Natural killer cell (primary cell): ENCODE measurements around the gene PDZD7. TPM values are rescaled to one million over a fixed set of nuclear protein-coding genes. Genes with fewer than 3 reads are reported as not detected.

Experiments used
- ATAC-seq, 3 donors: fragments of 150-1000 bp in 2 of 3; fragments of 200-7000 bp in 1 of 3; cut with Tn5 transposase; 1 replicate in 1 of 3; 2 replicates in 2 of 3; pipeline ENCODE4 v1.10.0; 2021; ENCODE audit warnings: mild to moderate bottlenecking in 2 of 3, moderate library complexity in 2 of 3
- DNase-seq, 2 donors: peaks; one replicate each; pipeline versions ENCODE4 v3.0.0 to v3.0.0-alpha.2; 2013 to 2021; ENCODE audit warnings: mixed read lengths in 1 of 2
- H3K27ac ChIP-seq: one replicate; pipeline ENCODE4 v1.5.1; 2013; ENCODE audit warnings: mild to moderate bottlenecking, low read length
- H3K27me3 ChIP-seq: one replicate; pipeline ENCODE4 v1.6.1; 2013; ENCODE audit warnings: low read length; ENCODE audit not compliant: control insufficient read depth, insufficient read depth
- H3K36me3 ChIP-seq: one replicate; pipeline ENCODE4 v1.6.1; 2013; ENCODE audit warnings: low read length; ENCODE audit not compliant: control insufficient read depth, insufficient read depth
- H3K4me1 ChIP-seq: one replicate; pipeline ENCODE4 v1.6.1; 2013; ENCODE audit warnings: low read length; ENCODE audit not compliant: control insufficient read depth, insufficient read depth
- H3K4me3 ChIP-seq: one replicate; pipeline ENCODE4 v1.5.1; 2013; ENCODE audit warnings: low read length
- H3K9me3 ChIP-seq: one replicate; pipeline ENCODE4 v1.6.1; 2013; ENCODE audit warnings: low read length; ENCODE audit not compliant: control insufficient read depth, insufficient read depth
- H3K27ac Mint-ChIP-seq, 2 donors: one replicate each; pipeline ENCODE4 v1.8.0; 2022; ENCODE audit warnings: mild to moderate bottlenecking in 2 of 2, mixed read lengths in 2 of 2, moderate library complexity in 1 of 2
- H3K27me3 Mint-ChIP-seq, 2 donors: one replicate each; pipeline ENCODE4 v1.8.0; 2022; ENCODE audit warnings: low read depth in 2 of 2, mixed read lengths in 2 of 2
- H3K36me3 Mint-ChIP-seq: one replicate; pipeline ENCODE4 v1.8.0; 2022; ENCODE audit warnings: mixed read lengths
- H3K4me1 Mint-ChIP-seq, 2 donors: one replicate each; pipeline ENCODE4 v1.8.0; 2022; ENCODE audit warnings: mixed read lengths in 2 of 2
- H3K4me3 Mint-ChIP-seq: one replicate; pipeline ENCODE4 v1.8.0; 2022; ENCODE audit warnings: mild to moderate bottlenecking, moderate library complexity, mixed read lengths
- H3K9me3 Mint-ChIP-seq, 2 donors: one replicate each; pipeline ENCODE4 v1.8.0; 2022; ENCODE audit warnings: mixed read lengths in 2 of 2
- WGBS: methylation state at CpG from one replicate; pipeline ENCODE4 v1.1.7; 2013; ENCODE audit warnings: missing lambda C conversion rate; ENCODE audit not compliant: insufficient coverage; 5-methylcytosine and 5-hydroxymethylcytosine counted together
- intact Hi-C: fragments of 100-400 bp; cut with micrococcal nuclease; formaldehyde crosslinking; loops from one replicate; pipeline ENCODE4 v1.14.2; 2022
- total RNA-seq, 4 donors: library from RNA; stranded (reverse); fragments of 120-200 nt in 1 of 4; gene quantifications; one replicate each; pipeline versions ENCODE4 v1.2.3 to v1.2.4, GENCODE V29; 2013 to 2022
- TF ChIP-seq, protein P1 (sequence below): fragments of 200-600 bp; IDR thresholded peaks from one replicate; pipeline ENCODE4 v1.8.0; 2022; ENCODE audit warnings: antibody characterized with exemption

The PDZD7 gene
- total RNA-seq, 3 donors from 2014 or later (not counting 1 experiment from before 2014, with no cell fraction given), result 0.35 to 1.2 (median 0.52) TPM

DNA sequence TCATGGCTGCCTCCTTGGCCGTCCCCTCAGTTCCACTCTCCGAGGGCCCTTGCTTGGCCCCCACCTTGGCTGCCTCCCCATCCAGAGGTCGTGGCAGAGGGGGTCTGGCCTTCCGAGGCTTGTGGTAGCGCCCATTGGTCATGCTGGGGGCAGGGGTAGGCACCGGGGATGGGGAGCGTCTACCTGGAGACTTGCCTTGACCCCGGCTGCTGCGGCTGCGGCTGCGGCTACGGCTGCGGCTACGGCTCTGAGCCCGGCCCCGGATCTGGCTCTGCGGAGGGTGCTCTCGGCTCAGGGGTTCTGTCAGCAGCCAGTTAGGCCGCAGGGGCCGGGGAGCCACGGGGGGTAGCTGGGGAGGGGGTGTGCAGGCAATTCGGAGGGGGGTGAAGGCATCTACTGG lies 20.6 kb downstream of the PDZD7 start:
- TF ChIP-seq, protein P1, sequence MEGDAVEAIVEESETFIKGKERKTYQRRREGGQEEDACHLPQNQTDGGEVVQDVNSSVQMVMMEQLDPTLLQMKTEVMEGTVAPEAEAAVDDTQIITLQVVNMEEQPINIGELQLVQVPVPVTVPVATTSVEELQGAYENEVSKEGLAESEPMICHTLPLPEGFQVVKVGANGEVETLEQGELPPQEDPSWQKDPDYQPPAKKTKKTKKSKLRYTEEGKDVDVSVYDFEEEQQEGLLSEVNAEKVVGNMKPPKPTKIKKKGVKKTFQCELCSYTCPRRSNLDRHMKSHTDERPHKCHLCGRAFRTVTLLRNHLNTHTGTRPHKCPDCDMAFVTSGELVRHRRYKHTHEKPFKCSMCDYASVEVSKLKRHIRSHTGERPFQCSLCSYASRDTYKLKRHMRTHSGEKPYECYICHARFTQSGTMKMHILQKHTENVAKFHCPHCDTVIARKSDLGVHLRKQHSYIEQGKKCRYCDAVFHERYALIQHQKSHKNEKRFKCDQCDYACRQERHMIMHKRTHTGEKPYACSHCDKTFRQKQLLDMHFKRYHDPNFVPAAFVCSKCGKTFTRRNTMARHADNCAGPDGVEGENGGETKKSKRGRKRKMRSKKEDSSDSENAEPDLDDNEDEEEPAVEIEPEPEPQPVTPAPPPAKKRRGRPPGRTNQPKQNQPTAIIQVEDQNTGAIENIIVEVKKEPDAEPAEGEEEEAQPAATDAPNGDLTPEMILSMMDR, result no peak
- DNase-seq (no peak), ATAC-seq (no peak)
- Mint-ChIP-seq H3K27me3 (peaks cover 8 to 15% of the 10 kb centered on the region in 2 donors), H3K4me3 (no peak overlapping the region), H3K4me1 (peaks cover 10 to 16% of the 10 kb centered on the region in 2 donors), H3K9me3 (no peaks in the 10 kb centered on the region), H3K27ac (no peak overlapping the region), H3K36me3 (no peaks in the 10 kb centered on the region)
- peaks cover under 1% of the 10 kb centered on the region for H3K27me3 ChIP-seq
- H3K36me3 ChIP-seq, result peaks cover 4% of the 10 kb centered on the region
- no peak overlapping the region for H3K4me3 ChIP-seq
- H3K4me1 ChIP-seq, result peaks cover 8% of the 10 kb centered on the region
- H3K27ac ChIP-seq, result no peak overlapping the region
- intact Hi-C loops, result loop anchor here (5.0 kb wide), 1 partner anchor 338 kb away; no protein-coding TSS in a partner anchor
- WGBS, result 93% methylated on average over 22 of the region's 22 CpGs
- H3K9me3 ChIP-seq, result no peaks in the 10 kb centered on the region

DNA sequence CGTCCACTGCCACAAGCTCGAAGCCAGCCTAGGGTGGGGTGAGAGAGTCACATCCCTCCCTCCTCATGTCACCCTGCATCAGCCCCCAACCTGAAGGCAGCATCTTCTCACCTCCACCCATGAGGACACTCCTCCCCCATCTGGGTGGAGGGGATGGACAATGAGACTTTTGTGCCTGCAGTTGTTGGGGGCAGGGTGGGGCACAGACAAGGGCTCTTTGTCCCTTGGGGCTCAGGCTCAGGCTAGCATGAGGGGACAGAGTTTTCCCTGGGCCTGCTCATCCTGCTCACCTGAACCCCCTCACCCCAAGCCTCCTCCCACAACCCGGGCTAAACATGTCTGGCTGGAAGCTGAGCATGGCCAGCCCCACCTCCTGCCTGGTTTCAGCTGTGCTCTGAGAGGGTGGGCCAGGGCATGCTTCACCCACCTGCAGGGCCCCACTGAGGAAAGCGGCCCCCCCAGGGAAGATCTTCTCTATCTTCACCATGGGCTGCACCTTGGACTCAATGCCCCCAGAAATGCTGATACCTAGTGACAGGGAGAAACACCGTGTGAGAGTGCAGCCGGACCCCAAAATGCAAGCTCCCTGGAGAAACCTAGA lies 22.0 kb downstream of the PDZD7 start:
- Histone ChIP-seq H3K27me3 (no peaks in the 10 kb centered on the region), H3K27ac (no peak overlapping the region), H3K4me3 (no peak overlapping the region), H3K4me1 (peaks cover 8% of the 10 kb centered on the region), H3K9me3 (no peaks in the 10 kb centered on the region), H3K36me3 (peaks cover 4% of the 10 kb centered on the region)
- DNase-seq (no peak), ATAC-seq (no peak)
- no peak overlapping the region for H3K27ac Mint-ChIP-seq
- no peaks in the 10 kb centered on the region for H3K36me3 Mint-ChIP-seq
- no peaks in the 10 kb centered on the region for H3K9me3 Mint-ChIP-seq
- 96% methylated on average over 6 of the region's 6 CpGs for WGBS
- intact Hi-C loops, result no loop called here
- H3K4me3 Mint-ChIP-seq, result no peak overlapping the region
- H3K27me3 Mint-ChIP-seq, result peaks cover 4 to 8% of the 10 kb centered on the region in 2 donors
- peaks cover 10% of the 10 kb centered on the region in 2 donors for H3K4me1 Mint-ChIP-seq
- TF ChIP-seq, protein P1, result no peak

- H3K36me3 Mint-ChIP-seq, result no peaks in the 10 kb centered on the region
- H3K27ac ChIP-seq, result no peak overlapping the region
- no peak for ATAC-seq
- H3K4me3 ChIP-seq, result no peak overlapping the region
- peaks cover under 1 to 4% of the 10 kb centered on the region in 2 donors for H3K27me3 Mint-ChIP-seq
- 87% methylated on average over 13 of the region's 13 CpGs for WGBS
- no peak overlapping the region for H3K4me3 Mint-ChIP-seq
- no peaks in the 10 kb centered on the region for H3K9me3 ChIP-seq
- intact Hi-C loops, result no loop called here
- TF ChIP-seq, protein P1, result no peak
- no peaks in the 10 kb centered on the region for H3K9me3 Mint-ChIP-seq
- peaks cover 6% of the 10 kb centered on the region for H3K4me1 ChIP-seq
- no peaks in the 10 kb centered on the region for H3K27me3 ChIP-seq
- no peak overlapping the region for H3K27ac Mint-ChIP-seq
- DNase-seq, result no peak
- H3K4me1 Mint-ChIP-seq, result peaks cover 6% of the 10 kb centered on the region in 2 donors
- peaks cover 4% of the 10 kb centered on the region for H3K36me3 ChIP-seq
These were observed 22.8 kb downstream of the PDZD7 start for GRCh38 chr10:101007915-101008822.
